GM12878 (cell line): ENCODE results near the gene INTS6. TPM values are rescaled to one million over a fixed set of nuclear protein-coding genes. Genes with fewer than 3 reads are reported as not detected.

Experiments
- ATAC-seq: fragments of 200-7000 bp; cut with Tn5 transposase; 3 replicates; pipeline ENCODE4 v1.9.1; 2020; ENCODE audit warnings: mild to moderate bottlenecking, moderate library complexity
- BruUV-seq: library from RNA; stranded (reverse); fragments of 400-500 nt; replicated peaks from 2 replicates; lab custom pipeline; 2021; lab: Mats Ljungman, UMichigan
- CTCF ChIA-PET: fragments of 300-600 bp; sonication (Branson Sonifier 250); formaldehyde crosslinking; extraction: SDS; loops from one replicate; lab custom pipeline; 2021; ENCODE audit warnings: inconsistent platforms; lab: Yijun Ruan, JAX
- POLR2A ChIA-PET: fragments of 350-600 bp; formaldehyde crosslinking; extraction: SDS; loops from one replicate; lab custom pipeline; 2021; ENCODE audit warnings: inconsistent platforms; lab: Charles Lee
- RAD21 ChIA-PET: fragments of 300-600 bp; sonication (Branson Sonifier 250); formaldehyde crosslinking; loops from one replicate; lab custom pipeline; 2023; ENCODE audit warnings: antibody characterized with exemption; ENCODE audit not compliant: unreplicated experiment; lab: Charles Lee
- SMC1A ChIA-PET: fragments of 300-600 bp; sonication (Branson Sonifier 250); formaldehyde crosslinking; loops from one replicate; lab custom pipeline; 2023; ENCODE audit not compliant: unreplicated experiment, uncharacterized antibody; lab: Charles Lee
- DNase-seq: peaks from one replicate; pipeline ENCODE4 v3.0.0-alpha.2; 2011; ENCODE audit warnings: low read depth, low spot score
- FAIRE-seq: peaks from 3 replicates; lab custom pipeline; 2011; peaks lifted over from hg19 to GRCh38; lab: Jason Lieb, UNC
- H2AFZ ChIP-seq: 2 replicates; pipeline ENCODE4 v1.6.0; 2011; ENCODE audit warnings: low read depth, low read length, control low read depth; ENCODE audit not compliant: control insufficient read depth
- H3K27ac ChIP-seq: 2 replicates; pipeline ENCODE4 v1.5.1; 2011; ENCODE audit warnings: control low read depth; ENCODE audit not compliant: control insufficient read depth, insufficient read depth
- H3K27me3 ChIP-seq, 2 experiments: replicated peaks in 1 of 2; 2 replicates each; pipeline versions ENCODE4 v1.6.0 to v1.6.1; 2011; ENCODE audit warnings: low read length in 1 of 2; ENCODE audit not compliant: control insufficient read depth in 2 of 2, insufficient read depth in 2 of 2
- H3K36me3 ChIP-seq, 2 experiments: 2 replicates each; pipeline ENCODE4 v1.5.1; 2011; ENCODE audit warnings: low read length in 1 of 2; ENCODE audit not compliant: control insufficient read depth in 2 of 2, insufficient read depth in 2 of 2
- H3K4me1 ChIP-seq: 2 replicates; pipeline ENCODE4 v1.6.1; 2011; ENCODE audit warnings: mild to moderate bottlenecking, low read length, moderate library complexity, mixed read lengths; ENCODE audit not compliant: control insufficient read depth, insufficient read depth
- H3K4me2 ChIP-seq: 2 replicates; pipeline ENCODE4 v1.6.0; 2011; ENCODE audit warnings: control low read depth; ENCODE audit not compliant: control insufficient read depth, insufficient read depth
- H3K4me3 ChIP-seq: fragments of 200-600 bp; sonication (generic); 2 replicates; pipeline ENCODE4 v1.5.1; 2016
- H3K79me2 ChIP-seq: 2 replicates; pipeline ENCODE4 v1.6.0; 2011; ENCODE audit warnings: low read length; ENCODE audit not compliant: control insufficient read depth, insufficient read depth
- H3K9ac ChIP-seq: 2 replicates; pipeline ENCODE4 v1.8.0; 2011; ENCODE audit warnings: low read length, control low read depth, mixed read lengths; ENCODE audit not compliant: control insufficient read depth, insufficient read depth
- H3K9me3 ChIP-seq: replicated peaks from 3 replicates; pipeline ENCODE4 v1.5.1; 2011; ENCODE audit warnings: mild to moderate bottlenecking, low read length; ENCODE audit not compliant: control insufficient read depth, insufficient read depth
- H4K20me1 ChIP-seq: 2 replicates; pipeline ENCODE4 v1.6.0; 2011; ENCODE audit not compliant: control insufficient read depth, insufficient read depth
- ATF7 ChIP-seq: fragments of 450-650 bp; IDR thresholded peaks from 2 replicates; pipeline ENCODE4 v1.6.1; 2016; ENCODE audit warnings: low read depth, mild to moderate bottlenecking
- CREM ChIP-seq: IDR thresholded peaks from 2 replicates; pipeline ENCODE4 v1.6.1; 2014; ENCODE audit warnings: antibody characterized with exemption, low read depth
- EED ChIP-seq: sonication (generic); IDR thresholded peaks from 2 replicates; pipeline ENCODE4 v1.6.1; 2016; ENCODE audit warnings: antibody characterized with exemption, low read depth
- EGR1 ChIP-seq, 2 experiments: IDR thresholded peaks; 1 replicate in 1 of 2; 2 replicates in 1 of 2; pipeline ENCODE4 v1.6.1; 2011 to 2012; ENCODE audit warnings: low read depth in 2 of 2, low read length in 2 of 2, borderline replicate concordance in 1 of 2, mild to moderate bottlenecking in 1 of 2, moderate library complexity in 1 of 2
- FOS ChIP-seq: IDR thresholded peaks from 3 replicates; pipeline ENCODE4 v1.6.1; 2011; ENCODE audit warnings: borderline replicate concordance; ENCODE audit not compliant: insufficient read length; ENCODE audit errors: extremely low read depth
- FOXK2 ChIP-seq: fragments of 450-650 bp; IDR thresholded peaks from 2 replicates; pipeline ENCODE4 v1.6.1; 2017; ENCODE audit warnings: mild to moderate bottlenecking, moderate library complexity
- FOXM1 ChIP-seq: IDR thresholded peaks from 2 replicates; pipeline ENCODE4 v1.6.1; 2012; ENCODE audit warnings: low read depth, mild to moderate bottlenecking, inconsistent platforms, low read length, moderate library complexity
- HDAC6 ChIP-seq: fragments of 200-600 bp; sonication (generic); IDR thresholded peaks from one replicate; pipeline ENCODE4 v1.8.0; 2017; ENCODE audit warnings: antibody characterized with exemption; ENCODE audit not compliant: unreplicated experiment
- MTA3 ChIP-seq: IDR thresholded peaks from 2 replicates; pipeline ENCODE4 v1.6.1; 2012; ENCODE audit warnings: low read length, inconsistent platforms, borderline replicate concordance
- MYB ChIP-seq: fragments of 150-350 bp; IDR thresholded peaks from 2 replicates; pipeline ENCODE4 v1.6.1; 2014; ENCODE audit warnings: mild to moderate bottlenecking, low read depth, low read length, borderline replicate concordance
- POLR2AphosphoS5 ChIP-seq: IDR thresholded peaks from 2 replicates; pipeline ENCODE4 v1.6.1; 2011; ENCODE audit warnings: mild to moderate bottlenecking, low read length, inconsistent platforms
- RFX5 ChIP-seq: IDR thresholded peaks from 2 replicates; pipeline ENCODE4 v1.6.1; 2011; ENCODE audit warnings: low read depth, low read length, improper control_type of control experiment
- SIN3A ChIP-seq: IDR thresholded peaks from 2 replicates; pipeline ENCODE4 v1.6.1; 2012; ENCODE audit warnings: low read depth, low read length, improper control_type of control experiment
- TCF12 ChIP-seq: IDR thresholded peaks from 2 replicates; pipeline ENCODE4 v1.6.1; 2011; ENCODE audit warnings: low read depth, mild to moderate bottlenecking, low read length
- WGBS: methylation state at CpG from one replicate; pipeline ENCODE4 v1.1.6; 2016; ENCODE audit warnings: low lambda C conversion rate; ENCODE audit not compliant: insufficient replicate concordance, insufficient coverage; ENCODE audit errors: missing lambda C conversion rate; 5-methylcytosine and 5-hydroxymethylcytosine counted together
- in situ Hi-C: fragments of 300-500 bp; cut with MboI; formaldehyde crosslinking; loops from 9 replicates; pipeline ENCODE4 v1.14.3; 2018; ENCODE audit warnings: mixed read lengths
- intact Hi-C: fragments of 100-400 bp; cut with micrococcal nuclease; formaldehyde crosslinking; loops from one replicate; pipeline ENCODE4 v1.14.2; 2022; ENCODE audit not compliant: unreplicated experiment
- polyA plus RNA-seq, 11 experiments: library from polyadenylated mRNA; depleted of rRNA in 4 of 11; unstranded in 6 of 11; stranded (reverse) in 5 of 11; fragments of >200 nt; fragmentation: Nextera tagmentation in 4 of 11; fragmentation: Illumina TruSeq in 1 of 11; extraction: Ambion mirVana in 4 of 11; extraction: Trizol in 1 of 11; gene quantifications; 1 replicate in 1 of 11; 2 replicates in 10 of 11; pipeline versions ENCODE4 v1.2.1 to v1.2.3, GENCODE V29; 2011 to 2016; ENCODE audit warnings: inconsistent platforms in 2 of 11, missing spikeins in 2 of 11, low read depth in 1 of 11
- total RNA-seq, 4 experiments: library from RNA; depleted of rRNA in 3 of 4; stranded (reverse); fragments of >200 nt in 3 of 4; fragmentation: Illumina TruSeq in 1 of 4; extraction: Trizol in 1 of 4; gene quantifications; 2 replicates each; pipeline versions ENCODE4 v1.2.1 to v1.2.3, GENCODE V29; 2013 to 2021
- TF ChIP-seq, protein P1 (sequence below): fragments of 450-650 bp; conservative IDR thresholded peaks from 2 replicates; pipeline ENCODE4 v1.6.1; 2017; ENCODE audit warnings: mild to moderate bottlenecking, moderate library complexity
- TF ChIP-seq, protein P2 (sequence below): IDR thresholded peaks from 2 replicates; pipeline ENCODE4 v1.6.1; 2011; ENCODE audit warnings: low read depth, mild to moderate bottlenecking, low read length, moderate library complexity, borderline replicate concordance; ENCODE audit errors: extremely low read depth
- TF ChIP-seq, protein P3 (sequence below): fragments of 450-650 bp; IDR thresholded peaks from 2 replicates; pipeline ENCODE4 v1.6.1; 2016; ENCODE audit warnings: mild to moderate bottlenecking, moderate library complexity, borderline replicate concordance

Gene INTS6
- total and polyA plus RNA-seq, 10 of the 15 experiments (the other 5 are each of a cell fraction or from before 2014, with no cell fraction given): 7.2 to 57.7 (median 30.9) TPM

DNA sequence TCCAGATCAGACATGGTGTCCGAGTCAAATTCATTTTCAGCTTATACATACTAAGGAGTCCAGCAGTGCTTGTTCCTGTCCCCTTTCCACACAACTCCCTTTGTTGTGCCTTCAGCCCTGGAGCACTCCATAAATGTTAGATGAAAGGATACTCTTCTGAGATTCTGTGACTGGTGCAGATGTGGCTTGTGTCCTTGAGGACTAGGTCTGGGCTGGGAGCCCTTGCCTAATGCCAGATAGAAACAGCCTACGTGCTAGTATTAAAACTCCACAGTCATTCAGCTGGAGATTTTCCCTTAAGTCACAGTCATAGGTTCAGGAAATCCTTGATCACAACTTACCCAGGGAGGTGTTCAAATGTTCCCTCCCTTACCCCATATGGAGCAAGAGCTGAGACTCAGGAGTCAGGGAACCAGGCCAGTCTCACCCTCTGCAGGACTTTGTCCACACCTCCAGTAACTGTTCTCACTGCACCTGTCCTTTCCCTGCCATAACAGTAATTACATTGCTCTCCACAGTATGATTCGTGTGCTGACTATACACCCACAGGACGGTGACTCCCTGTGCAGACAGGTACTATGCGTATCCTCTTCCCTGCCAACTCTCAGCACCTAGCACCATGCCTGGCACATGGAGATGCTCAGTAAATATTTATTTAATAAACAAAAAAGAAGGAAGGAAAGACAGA, 128.9 kb downstream of the INTS6 start:
- Histone ChIP-seq H3K4me1 (peaks cover 6% of the 10 kb centered on the region; the same call in 1 of the 2 replicates), H3K79me2 (no peaks in the 10 kb centered on the region), H3K27ac (no peak overlapping the region), H3K4me3 (no peak overlapping the region), H3K9me3 (no peaks in the 10 kb centered on the region), H3K27me3 (no peaks in the 10 kb centered on the region), H3K4me2 (no peak overlapping the region), H3K9ac (no peak overlapping the region), H4K20me1 (no peaks in the 10 kb centered on the region), H2AFZ (no peak overlapping the region), H3K36me3 (no peaks in the 10 kb centered on the region)
- no TSS peak for BruUV-seq
- intact Hi-C loops (no loop called here), in situ Hi-C loops (no loop called here)
- CTCF ChIA-PET: no interaction called here
- no peak for DNase-seq
- SMC1A ChIA-PET: interaction anchor here (0.9 kb wide), 1 partner anchor 36 kb away, joined by 3 read pairs; no protein-coding TSS in a partner anchor
- POLR2A ChIA-PET: no interaction called here
- no peak for FAIRE-seq
- 59% methylated on average over 5 of the region's 5 CpGs for WGBS
- RAD21 ChIA-PET: no interaction called here
- ATAC-seq: no peak
- TF ChIP-seq ATF7 (no peak), FOS (no peak), EGR1 (IDR thresholded peaks at IDR 0.05; ENCODE audit: borderline replicate concordance in 1 of 2, low read depth in 2 of 2, low read length in 2 of 2) (no peak), CREM (no peak), EED (no peak), FOXK2 (no peak), SIN3A (no peak), HDAC6 (no peak), FOXM1 (no peak), RFX5 (no peak), POLR2AphosphoS5 (no peak), MYB (no peak), MTA3 (no peak), TCF12 (no peak)
- TF ChIP-seq, protein P1, sequence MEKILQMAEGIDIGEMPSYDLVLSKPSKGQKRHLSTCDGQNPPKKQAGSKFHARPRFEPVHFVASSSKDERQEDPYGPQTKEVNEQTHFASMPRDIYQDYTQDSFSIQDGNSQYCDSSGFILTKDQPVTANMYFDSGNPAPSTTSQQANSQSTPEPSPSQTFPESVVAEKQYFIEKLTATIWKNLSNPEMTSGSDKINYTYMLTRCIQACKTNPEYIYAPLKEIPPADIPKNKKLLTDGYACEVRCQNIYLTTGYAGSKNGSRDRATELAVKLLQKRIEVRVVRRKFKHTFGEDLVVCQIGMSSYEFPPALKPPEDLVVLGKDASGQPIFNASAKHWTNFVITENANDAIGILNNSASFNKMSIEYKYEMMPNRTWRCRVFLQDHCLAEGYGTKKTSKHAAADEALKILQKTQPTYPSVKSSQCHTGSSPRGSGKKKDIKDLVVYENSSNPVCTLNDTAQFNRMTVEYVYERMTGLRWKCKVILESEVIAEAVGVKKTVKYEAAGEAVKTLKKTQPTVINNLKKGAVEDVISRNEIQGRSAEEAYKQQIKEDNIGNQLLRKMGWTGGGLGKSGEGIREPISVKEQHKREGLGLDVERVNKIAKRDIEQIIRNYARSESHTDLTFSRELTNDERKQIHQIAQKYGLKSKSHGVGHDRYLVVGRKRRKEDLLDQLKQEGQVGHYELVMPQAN: no peak
- TF ChIP-seq, protein P2, sequence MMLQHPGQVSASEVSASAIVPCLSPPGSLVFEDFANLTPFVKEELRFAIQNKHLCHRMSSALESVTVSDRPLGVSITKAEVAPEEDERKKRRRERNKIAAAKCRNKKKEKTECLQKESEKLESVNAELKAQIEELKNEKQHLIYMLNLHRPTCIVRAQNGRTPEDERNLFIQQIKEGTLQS: no peak
- TF ChIP-seq, protein P3, sequence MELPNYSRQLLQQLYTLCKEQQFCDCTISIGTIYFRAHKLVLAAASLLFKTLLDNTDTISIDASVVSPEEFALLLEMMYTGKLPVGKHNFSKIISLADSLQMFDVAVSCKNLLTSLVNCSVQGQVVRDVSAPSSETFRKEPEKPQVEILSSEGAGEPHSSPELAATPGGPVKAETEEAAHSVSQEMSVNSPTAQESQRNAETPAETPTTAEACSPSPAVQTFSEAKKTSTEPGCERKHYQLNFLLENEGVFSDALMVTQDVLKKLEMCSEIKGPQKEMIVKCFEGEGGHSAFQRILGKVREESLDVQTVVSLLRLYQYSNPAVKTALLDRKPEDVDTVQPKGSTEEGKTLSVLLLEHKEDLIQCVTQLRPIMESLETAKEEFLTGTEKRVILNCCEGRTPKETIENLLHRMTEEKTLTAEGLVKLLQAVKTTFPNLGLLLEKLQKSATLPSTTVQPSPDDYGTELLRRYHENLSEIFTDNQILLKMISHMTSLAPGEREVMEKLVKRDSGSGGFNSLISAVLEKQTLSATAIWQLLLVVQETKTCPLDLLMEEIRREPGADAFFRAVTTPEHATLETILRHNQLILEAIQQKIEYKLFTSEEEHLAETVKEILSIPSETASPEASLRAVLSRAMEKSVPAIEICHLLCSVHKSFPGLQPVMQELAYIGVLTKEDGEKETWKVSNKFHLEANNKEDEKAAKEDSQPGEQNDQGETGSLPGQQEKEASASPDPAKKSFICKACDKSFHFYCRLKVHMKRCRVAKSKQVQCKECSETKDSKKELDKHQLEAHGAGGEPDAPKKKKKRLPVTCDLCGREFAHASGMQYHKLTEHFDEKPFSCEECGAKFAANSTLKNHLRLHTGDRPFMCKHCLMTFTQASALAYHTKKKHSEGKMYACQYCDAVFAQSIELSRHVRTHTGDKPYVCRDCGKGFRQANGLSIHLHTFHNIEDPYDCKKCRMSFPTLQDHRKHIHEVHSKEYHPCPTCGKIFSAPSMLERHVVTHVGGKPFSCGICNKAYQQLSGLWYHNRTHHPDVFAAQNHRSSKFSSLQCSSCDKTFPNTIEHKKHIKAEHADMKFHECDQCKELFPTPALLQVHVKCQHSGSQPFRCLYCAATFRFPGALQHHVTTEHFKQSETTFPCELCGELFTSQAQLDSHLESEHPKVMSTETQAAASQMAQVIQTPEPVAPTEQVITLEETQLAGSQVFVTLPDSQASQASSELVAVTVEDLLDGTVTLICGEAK: no peak
